ENCODE measurements around the gene ITPKB.
"Not testable (repeated sequence)": the region's sequence is repeated elsewhere in the genome, so short reads cannot be mapped to it uniquely, and the experiment has no call there.

The ITPKB gene

DNA sequence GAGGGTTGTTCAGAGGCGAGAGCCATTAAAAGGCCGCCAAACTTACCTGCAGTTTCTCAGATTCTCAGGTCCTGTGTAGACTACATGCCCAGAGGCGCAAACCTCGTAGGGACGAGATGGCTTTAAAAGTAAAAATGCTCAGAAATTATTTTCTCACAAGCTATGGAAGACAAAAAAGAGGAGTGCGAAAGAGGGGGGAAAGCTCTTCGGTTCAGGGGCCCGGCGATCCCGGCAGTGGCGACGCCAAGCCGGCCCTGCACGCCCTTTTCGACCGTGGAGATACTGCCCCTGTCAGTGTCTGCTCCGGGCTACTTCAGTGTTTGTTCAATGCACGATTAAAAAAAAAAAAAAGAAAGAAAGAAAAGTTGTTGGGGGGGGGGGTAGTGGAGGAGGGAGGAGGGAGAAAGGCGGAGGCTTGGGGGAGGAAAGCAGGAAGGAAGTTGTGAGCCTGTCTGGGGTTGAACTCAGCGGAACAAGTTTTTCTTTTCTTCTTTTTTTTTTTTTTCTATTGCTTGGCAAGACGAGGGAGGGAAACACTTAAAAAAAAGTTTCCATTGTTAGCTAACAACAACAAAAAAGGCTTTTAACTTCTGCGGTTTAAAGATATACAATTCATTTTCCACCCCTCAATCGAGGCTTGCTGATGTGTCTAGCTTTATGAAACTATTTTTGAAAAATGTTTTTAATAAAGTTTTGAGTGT is at the start of gene ITPKB:
ITPKB (minus strand) TSS at position 288 of the 701 bp plus-strand sequence. CDS start 1,824 bp downstream, outside the sequence.
- no peak for DNase-seq (ENCODE audit: low read depth)

DNA sequence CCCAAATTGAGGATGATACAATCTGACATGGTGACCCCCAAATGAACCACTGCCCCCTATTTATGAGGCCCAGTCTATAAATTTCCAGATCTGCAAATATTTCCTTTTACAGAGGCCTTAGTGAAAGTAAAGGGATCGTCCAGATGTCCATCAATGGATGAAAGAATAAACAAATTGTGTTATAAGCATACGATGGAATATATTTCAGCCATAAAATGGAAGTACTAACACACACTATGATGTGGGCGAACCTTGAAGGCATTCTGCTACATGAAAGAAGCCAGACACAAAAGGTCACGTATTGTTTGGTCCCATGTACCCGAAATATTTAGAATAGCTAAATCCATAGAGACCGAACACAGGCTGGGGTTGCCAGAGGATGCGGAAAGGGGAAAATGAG is 48.6 kb upstream of the ITPKB start:
- DNase-seq (ENCODE audit: low read depth) = no peak

DNA sequence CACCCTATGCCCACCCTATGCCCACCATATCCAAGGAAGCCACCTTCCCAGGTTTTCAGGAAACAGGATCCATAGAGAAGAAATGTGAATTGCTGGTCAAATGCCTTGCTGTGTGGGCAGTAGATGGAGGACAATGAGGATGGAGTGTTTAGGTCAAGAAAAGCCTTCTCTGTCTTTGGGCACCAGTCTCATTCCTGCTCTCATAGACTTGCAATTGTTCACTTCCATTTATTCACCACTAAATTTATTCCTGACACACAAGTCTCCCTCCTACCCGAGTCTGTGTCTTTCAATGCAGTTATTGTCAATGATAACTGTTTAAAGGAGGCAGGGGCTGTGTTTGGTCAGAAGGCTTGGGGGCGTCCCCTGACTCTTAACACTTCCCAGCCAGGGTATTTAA is 48.0 kb upstream of the ITPKB start:
- DNase-seq (ENCODE audit: low read depth) = no peak

DNA sequence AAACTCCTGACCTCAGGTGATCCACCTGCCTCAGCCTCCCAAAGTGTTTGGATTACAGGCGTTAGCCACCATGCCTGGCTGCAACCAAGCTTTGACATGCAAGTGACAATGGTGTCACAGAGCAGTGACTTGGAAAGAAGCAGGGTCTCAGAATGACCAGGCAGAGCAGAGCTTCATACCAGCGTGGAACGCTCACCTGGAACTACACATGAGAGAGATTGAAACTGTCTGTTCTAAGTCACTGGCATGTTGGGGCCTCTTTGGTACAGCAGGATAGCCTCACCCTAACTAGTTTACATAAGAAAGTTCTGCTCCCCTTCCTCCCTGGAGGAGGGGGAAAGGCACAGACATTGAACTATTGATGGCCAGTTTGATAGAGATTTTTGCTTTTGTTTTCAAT is 47.5 kb upstream of the ITPKB start:
- DNase-seq (ENCODE audit: low read depth) = no peak

DNA sequence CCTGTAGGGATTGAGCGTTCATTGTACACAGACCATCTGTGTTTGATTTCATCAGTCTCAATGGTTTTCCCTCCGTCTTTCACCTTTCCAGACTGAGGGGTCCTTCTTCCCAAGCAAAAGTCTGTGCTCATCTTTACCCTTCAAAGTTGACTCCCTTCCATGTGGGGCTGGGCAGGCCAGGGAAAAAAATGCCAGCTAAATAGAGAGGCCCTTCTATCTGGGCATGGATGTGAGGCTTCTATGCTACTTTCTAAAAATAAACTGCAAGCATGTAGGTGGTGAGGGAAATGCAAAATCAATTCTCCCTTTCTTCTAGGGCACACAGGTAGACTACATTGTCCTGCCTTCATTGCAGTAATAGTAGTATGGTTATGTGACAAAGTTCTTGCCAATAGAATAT is 46.7 kb upstream of the ITPKB start:
- DNase-seq (ENCODE audit: low read depth) = no peak

DNA sequence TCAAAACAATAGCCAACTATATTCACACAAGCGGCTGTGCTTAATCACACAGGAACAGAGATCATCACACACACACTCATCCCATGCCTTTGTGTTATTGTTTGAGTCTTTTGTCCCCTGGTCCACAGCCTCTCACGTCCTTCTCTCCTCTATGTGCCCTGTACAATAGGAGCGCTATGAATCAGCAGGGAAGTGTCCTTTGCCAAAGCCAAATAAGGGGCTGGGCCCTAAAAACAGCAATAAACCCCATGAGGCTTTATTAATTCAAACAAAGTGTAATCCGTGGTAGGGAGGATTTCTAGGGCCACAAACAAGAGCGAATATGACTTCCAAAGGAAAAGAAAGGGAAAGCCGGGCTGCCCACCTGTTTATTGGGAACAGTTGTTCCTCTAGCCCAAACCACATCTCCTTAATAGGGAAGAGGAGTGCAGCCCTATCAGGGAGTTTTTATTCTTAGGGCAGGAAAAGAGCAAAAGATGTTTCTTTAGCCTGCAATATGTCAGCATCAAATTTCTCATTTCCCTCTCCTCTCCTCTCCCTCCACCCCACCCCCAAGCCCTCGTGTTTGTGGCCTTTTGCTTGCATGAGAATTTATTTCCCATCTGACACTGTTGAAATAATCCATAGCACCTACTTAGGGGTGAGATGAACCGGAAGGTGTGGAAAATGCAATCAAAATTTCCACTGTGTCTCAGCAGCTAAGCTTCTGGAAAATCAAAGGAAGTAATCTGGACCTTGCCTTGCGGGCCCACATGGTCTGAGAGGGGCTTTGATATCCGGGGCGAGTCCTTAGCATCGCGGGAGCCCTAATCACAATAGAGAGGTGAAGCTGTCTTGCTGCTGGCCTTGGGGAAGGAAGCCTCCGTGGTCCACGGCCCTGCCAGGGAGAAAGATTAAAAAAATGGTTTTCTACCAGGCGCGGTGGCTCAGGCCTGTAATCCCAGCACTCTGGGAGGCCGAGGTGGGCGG is 45.3 kb upstream of the ITPKB start:
- no peak for DNase-seq (ENCODE audit: low read depth)

DNA sequence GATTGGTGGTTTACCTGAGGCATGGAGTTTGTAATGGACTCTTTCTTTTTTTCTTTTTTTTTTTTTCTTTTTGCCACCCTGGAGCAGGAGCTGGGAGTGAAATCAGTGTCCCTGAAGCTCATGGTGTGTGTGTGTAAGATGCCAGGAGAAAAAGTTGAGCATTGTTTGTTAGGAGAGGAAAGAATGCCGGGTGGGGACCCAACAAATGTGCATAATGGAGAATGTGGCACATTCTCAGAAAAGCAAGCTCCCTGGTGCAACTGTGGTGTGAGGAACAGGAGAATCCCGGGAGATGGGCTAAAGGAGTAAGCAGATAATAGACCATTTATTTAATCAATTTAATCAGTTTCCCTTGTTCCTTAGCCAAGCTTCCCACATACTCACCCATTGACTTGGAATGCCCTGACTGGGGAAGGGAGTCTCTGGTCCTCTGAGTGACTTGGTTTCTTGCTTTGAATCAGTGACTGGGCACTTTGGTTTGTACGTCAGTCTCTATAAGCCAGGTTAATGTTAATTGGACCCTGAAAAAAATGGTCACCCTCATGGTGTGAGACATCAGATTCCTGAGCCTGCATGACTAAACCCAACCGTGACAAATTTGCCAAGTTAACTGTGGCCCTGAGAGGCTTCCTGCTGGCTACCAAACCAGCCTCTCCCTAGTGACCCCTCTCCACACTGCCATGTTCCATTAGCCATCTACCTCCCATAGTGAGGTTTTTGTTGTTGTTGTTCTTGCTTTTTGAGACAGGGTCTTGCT is 43.9 kb upstream of the ITPKB start:
- DNase-seq (ENCODE audit: low read depth) = no peak

DNA sequence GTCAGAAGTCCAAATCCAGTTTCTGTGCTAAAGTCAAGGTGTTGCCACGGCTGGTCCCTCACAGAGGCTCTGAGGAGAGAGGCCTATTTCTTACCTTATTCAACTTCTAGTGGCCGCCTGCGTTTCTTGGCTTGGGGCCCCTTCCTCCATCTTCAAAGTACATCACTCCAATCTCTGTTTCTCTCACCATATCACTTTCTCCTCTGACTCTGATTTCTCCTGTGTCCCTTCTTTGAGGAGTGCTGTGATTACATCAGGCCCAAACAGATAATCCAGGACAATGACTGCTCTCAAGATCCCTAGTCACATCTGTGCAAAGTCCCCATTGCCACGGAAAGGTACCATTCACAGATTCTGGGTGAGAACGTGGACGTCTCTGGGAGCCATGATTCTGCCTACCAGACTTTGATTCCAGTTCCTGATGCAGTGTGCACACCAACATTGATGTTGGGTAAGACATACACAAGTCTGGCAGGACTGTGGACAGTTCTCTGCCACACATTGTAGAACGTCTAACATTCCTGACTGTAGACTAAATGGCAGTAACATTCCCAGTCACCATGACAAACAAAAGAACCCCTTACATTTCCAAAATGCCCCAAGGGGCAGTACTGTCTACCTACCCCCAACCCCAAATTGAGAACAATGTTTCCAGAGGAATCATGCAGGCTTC is 43.0 kb upstream of the ITPKB start:
- DNase-seq (ENCODE audit: low read depth) = no peak

DNA sequence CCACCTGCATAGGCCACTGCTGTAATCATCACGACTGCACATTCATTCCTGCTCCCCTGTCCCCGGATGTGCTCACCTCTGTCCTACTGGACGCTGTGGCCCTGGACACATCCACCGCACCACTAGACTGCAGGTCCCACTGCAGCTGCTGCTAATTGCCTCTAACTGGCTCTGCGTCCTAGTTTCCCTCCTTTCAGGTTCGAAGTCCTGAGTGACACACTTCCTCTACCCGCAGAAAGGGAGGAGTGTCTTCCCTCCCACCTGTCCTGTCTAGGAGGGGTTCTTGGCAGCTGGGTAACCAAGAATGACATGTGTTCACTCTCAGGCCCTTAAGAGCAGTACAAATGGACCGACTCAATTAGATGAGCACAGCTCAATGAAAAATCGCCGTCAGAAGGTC is 40.5 kb upstream of the ITPKB start:
- DNase-seq (ENCODE audit: low read depth) = no peak

DNA sequence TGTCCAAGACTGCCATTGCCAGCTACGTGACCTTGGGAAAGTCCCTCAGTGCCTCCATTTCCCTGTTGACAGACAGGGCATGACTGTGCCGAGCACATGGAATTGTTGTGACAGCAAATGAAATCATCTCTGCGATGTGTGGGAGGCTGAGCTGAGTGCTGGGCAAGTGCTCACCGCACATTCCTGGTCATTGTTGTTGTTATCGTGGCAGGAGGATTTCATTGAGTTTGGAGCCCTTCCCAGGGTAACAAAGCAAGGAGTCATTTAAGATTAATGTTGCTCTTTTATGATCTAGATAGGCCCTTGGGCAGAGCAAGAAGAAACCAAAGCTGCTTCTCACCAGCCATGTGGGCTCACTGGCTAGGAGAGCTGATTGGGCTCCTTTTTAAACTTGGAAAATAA is 39.6 kb upstream of the ITPKB start:
- no peak for DNase-seq (ENCODE audit: low read depth)

DNA sequence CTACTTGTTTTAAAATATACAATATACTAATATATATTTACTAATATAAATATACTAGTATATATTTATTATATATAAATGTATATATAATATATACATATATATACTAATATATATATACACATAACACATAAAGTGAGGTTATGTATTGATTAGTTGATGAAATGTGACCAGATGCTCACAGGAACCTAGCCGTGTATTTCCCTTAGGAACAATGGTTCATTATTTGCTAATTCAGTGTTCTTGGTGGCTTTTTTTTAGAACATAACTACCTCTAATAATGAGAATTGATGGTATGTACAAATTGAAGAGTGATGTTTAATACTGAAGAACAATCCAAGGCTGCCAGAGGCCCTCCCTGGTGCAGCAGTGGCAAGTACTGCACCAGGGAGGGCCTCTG is 37.9 kb upstream of the ITPKB start:
- no peak for DNase-seq (ENCODE audit: low read depth)

DNA sequence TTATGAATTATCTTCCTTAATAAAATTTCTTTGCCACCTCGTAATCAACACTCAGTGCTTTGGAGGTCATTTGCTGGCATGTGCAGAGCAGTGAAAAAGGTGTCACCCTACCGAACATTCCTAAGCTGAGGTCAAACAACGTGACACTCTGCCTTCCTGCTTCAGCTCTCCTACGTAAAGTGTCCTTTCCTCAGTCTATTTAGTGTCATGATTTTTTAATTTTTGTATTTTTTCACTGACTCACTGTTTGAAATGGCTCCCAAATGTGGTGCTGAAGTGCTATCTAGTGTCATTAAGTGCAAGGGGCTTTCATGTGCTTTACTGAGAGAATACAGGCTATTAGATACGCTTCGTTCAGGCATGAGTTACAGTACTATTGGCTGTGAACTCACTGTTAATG is 37.0 kb upstream of the ITPKB start:
- DNase-seq (ENCODE audit: low read depth) = no peak

DNA sequence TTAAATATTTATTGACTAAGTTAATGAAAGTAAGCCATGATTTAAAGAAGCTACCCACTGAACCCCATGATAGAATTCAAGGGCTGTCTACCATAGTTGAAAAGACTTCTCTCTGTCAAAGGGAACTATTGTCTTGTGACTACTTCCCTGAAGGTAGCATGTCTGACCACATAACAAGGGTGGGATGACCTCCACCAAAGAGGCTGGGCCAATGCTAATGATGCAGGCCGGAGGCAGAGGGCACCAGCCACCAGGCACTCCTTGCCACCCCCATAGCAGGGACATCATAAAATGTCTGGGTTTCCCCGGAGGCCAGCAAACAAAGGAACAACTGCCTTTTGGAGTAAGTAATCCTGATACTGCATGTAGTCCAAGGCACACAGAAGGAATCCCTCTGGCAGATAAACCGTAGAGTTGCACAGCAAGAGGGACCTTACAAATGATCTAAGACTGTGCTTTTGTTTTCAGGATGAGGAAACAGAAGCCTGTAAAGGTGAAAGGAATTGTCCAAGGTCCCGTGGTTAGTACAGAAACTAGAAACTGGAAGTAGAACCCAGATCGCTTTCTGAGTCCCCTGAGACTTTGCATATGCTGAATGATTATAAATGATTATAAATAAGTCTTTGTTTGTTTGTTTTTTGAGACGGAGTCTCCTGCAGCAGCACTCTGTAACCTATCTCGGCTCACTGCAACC is 33.5 kb upstream of the ITPKB start:
- DNase-seq (ENCODE audit: low read depth) = no peak

DNA sequence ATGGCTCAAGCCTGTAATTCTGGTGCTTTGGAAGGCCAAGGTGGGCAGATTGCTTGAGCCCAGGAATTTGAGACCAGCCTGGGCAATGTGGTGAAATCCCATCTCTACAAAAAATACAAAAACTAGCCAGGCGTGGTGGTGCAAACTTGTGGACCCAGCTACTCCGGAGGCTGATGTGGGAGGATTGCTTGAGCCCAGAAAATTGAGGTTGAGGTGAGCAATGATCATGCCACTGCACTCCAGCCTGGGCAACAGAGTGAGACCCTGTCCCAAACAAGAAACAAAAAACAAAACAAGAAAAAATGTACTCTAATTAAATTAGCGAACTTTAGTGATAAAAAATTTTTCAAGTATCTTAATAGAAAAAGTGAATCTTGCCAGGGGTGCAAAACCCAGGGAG is 28.1 kb upstream of the ITPKB start:
- not testable (repeated sequence) for DNase-seq (ENCODE audit: low read depth)

DNA sequence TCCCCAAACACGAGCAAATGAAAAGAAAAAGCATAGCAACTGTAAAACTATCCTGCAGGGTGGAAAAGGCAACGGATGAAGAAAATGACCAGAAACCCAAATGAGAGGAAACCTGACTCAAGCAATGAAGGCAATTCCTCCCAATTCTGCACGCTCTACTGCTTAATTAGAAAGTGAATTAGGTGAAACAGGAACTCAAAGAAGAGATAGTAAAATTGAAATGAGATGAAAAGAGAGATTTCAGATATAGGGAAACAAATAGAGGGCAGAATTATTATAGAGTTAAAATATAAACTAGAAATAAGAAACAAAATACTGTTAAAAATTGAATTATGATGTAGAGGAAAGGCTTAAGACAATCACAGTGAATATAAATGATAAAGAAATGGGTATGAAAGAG is 27.5 kb upstream of the ITPKB start:
- no peak for DNase-seq (ENCODE audit: low read depth)

DNA sequence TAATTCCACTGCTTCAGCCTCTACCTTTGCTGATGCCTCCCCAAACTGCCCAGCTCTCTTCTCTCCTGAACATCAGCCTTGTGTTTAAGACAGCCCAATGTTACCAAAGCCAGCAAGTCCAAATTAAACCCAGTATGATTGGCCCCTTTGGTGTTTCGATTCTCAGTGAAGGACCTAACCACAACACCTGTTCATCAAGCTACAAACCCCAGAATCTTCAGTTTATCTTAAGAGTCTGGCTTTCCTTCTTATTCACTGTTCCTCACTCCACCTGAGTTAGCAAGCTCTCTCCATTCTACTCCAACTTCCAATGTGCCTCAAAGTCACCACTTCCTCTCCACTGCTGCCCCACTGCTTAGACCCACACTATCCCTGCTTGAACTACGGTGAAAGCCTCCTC is 25.5 kb upstream of the ITPKB start:
- DNase-seq (ENCODE audit: low read depth) = no peak

DNA sequence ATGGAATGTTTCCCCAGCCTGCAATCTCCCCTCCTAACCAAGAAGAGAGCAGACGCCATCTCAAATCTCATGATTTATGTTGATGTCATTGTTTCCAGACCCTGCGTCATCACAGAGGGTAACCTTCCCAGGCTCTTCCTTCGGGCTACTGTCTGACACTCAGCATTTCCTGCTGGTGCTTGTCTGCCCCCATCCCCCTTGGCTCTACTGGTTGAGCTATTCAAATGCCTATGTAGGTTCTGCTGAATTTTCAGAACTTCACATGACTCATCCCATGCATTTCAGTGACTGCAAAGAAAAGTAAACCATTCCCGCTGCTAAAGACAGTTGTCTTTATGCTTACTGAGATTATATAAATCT is 24.8 kb upstream of the ITPKB start:
- no peak for DNase-seq (ENCODE audit: low read depth)

DNA sequence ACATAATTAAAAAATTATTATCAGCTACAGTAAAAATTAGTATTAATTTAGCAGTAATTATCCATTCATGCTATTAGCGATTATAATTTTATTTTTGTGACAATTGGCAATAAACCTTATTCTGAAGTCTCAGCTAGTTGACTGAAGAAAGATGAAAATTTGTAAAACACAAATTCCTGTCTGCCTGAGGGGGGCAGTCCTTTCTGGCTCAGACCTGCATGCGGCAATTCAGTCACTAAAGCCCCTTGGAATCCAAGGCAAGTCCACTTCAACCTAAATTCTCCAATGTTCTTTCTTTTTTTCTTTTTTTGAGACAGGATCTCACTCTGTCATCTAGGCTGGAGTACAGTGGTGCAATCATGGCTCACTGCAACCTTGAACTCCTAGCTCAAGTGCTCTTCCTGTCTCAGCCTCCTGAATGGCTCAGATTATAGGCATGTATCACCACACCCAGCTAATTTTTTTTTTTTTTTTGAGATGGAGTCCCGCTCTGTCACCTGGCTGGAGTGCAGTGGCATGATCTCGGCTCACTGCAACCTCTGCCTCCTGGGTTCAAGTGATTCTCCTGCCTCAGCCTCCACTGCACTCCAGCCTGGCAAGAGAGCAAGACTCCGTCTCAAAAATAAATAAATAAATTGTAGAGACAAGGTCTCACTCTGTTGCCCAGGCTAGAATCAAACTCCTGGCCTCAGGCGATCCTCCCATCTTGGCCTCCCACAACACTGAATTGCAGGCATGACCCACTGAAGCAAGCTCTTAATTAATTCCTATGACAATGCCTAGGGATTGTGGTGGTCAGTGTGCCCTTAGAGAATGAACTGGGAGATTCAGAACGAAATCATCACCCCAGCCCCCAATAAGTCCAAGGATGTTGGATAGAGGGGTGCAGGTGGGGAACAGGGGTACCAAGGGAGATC is 24.2 kb upstream of the ITPKB start:
- no peak for DNase-seq (ENCODE audit: low read depth)

DNA sequence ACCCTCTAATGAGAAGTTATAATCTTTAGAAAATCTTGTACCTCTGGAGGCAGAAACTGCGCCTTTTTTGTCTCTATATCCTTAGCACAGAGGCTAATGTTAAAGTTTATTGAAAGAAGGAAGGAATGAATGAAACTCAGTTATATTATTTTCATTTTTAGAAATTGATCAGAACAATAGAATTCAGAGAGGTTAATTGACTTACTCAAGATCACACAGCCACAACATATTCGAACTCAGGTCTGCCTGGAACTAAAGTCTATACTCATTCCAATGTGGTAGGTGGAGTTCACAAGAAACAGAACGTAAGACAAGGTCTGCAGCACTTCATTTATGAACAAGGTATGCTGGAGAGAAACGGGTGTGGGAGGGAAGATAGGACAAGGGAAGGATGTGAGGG is 23.0 kb upstream of the ITPKB start:
- no peak for DNase-seq (ENCODE audit: low read depth)

DNA sequence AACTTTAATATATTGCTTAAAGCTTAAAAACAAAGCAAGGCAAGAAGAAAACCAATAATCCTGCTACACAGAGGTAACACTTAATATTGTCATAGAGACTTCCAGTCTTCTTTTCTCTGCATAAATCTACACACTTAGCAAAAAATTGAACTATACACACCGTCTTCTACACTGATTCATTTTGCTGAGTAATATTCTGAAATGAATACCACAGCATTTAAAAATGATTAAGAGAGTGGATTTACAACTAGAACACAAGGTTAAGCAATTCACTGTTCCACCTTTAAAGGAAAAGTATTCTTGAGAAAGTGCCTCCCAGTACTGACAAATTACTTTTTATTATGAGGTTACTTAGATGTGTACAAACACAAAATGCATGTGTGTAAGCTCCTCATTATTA is 22.2 kb upstream of the ITPKB start:
- DNase-seq (ENCODE audit: low read depth) = no peak

All from stimulated activated CD8-positive, alpha-beta memory T cell treated with anti-CD3 and anti-CD28 coated beads, Interleukin-15, amount 100 ng/mL, for 24 hours (primary cell).